ENCODE results near the gene WNT11. TPM values are rescaled to one million over a fixed set of nuclear protein-coding genes. Genes with fewer than 3 reads are reported as not detected.

WNT11 gene
- total RNA-seq, 1 experiment from 2014 or later: not detected

GRCh38 chr11:76224461-76225121, 18.3 kb upstream of the WNT11 start:
- Histone ChIP-seq H3K4ac (ENCODE audit: low read depth, low read length) (no peak overlapping the region), H3K14ac (ENCODE audit: insufficient read depth, low read length) (no peak overlapping the region), H3K79me2 (ENCODE audit: insufficient read depth, low read length) (no peaks in the 10 kb centered on the region), H3K4me2 (ENCODE audit: insufficient read depth, insufficient read length, low read length) (no peak overlapping the region), H3K27me3 (ENCODE audit: insufficient read depth, low read length) (no peaks in the 10 kb centered on the region), H2BK12ac (ENCODE audit: insufficient read length, low read depth, low read length) (no peak overlapping the region), H4K20me1 (ENCODE audit: control insufficient read depth, insufficient read depth, insufficient read length) (no peaks in the 10 kb centered on the region), H3K27ac (ENCODE audit: insufficient read length, low read depth, low read length) (no peak overlapping the region), H3K23ac (ENCODE audit: insufficient read length, low read depth, low read length) (no peak overlapping the region), H4K5ac (ENCODE audit: insufficient read length, low read depth, low read length) (no peak overlapping the region), H2BK20ac (ENCODE audit: low read depth, low read length, poor library complexity, severe bottlenecking) (no peak overlapping the region), H4K91ac (ENCODE audit: insufficient read length, low read depth, low read length) (no peak overlapping the region), H2AFZ (ENCODE audit: low read length) (no peak overlapping the region), H3K9ac (ENCODE audit: extremely low read depth, insufficient read length, low read length) (no peak overlapping the region), H2BK120ac (ENCODE audit: low read depth, low read length, poor library complexity, severe bottlenecking) (no peak overlapping the region), H2AK5ac (ENCODE audit: insufficient read length, low read length) (no peak overlapping the region), H3T11ph (ENCODE audit: low read length) (no peak overlapping the region), H3K4me1 (ENCODE audit: insufficient read depth, low read length) (no peaks in the 10 kb centered on the region), H3K79me1 (ENCODE audit: insufficient read depth, low read depth, low read length, poor library complexity, severe bottlenecking) (no peaks in the 10 kb centered on the region), H3K18ac (ENCODE audit: insufficient read length, low read depth, low read length) (no peak overlapping the region), H2BK5ac (ENCODE audit: insufficient read length, low read length) (no peak overlapping the region), H3K23me2 (ENCODE audit: insufficient read length, low read depth, low read length, poor library complexity, severe bottlenecking) (no peaks in the 10 kb centered on the region), H2BK15ac (ENCODE audit: low read depth, low read length) (no peak overlapping the region), H4K8ac (replicated peaks; ENCODE audit: insufficient read length, low read depth, low read length) (no peak overlapping the region), H3K9me3 (ENCODE audit: control insufficient read depth, low read depth, low read length) (no peaks in the 10 kb centered on the region), H3K56ac (ENCODE audit: insufficient read length, low read depth, low read length) (no peak overlapping the region)
- TF ChIP-seq, protein P1, sequence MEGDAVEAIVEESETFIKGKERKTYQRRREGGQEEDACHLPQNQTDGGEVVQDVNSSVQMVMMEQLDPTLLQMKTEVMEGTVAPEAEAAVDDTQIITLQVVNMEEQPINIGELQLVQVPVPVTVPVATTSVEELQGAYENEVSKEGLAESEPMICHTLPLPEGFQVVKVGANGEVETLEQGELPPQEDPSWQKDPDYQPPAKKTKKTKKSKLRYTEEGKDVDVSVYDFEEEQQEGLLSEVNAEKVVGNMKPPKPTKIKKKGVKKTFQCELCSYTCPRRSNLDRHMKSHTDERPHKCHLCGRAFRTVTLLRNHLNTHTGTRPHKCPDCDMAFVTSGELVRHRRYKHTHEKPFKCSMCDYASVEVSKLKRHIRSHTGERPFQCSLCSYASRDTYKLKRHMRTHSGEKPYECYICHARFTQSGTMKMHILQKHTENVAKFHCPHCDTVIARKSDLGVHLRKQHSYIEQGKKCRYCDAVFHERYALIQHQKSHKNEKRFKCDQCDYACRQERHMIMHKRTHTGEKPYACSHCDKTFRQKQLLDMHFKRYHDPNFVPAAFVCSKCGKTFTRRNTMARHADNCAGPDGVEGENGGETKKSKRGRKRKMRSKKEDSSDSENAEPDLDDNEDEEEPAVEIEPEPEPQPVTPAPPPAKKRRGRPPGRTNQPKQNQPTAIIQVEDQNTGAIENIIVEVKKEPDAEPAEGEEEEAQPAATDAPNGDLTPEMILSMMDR (conservative IDR thresholded peaks at IDR 0.05): no peak
- H3K4me1 Mint-ChIP-seq: peaks cover 0 to 5% of the 10 kb centered on the region in 2 experiments; a peak in 2 of 4 replicates
- no peak overlapping the region for H3K27ac Mint-ChIP-seq
- WGBS (ENCODE audit: extremely low coverage, insufficient read length, low lambda C conversion rate): no CpG with 5 or more reads among the region's 10 CpGs
- H3K4me3 Mint-ChIP-seq: no peak overlapping the region
- H3K9me3 Mint-ChIP-seq: no peaks in the 10 kb centered on the region
- H3K36me3 Mint-ChIP-seq (ENCODE audit: insufficient read depth in 1 of 3, low read depth in 3 of 3): no peaks in the 10 kb centered on the region
- H3K27me3 Mint-ChIP-seq (ENCODE audit: low read depth): peaks cover 15% of the 10 kb centered on the region
- DNase-seq: no peak
